H9 (cell line): Measurements from ENCODE around the gene MITF. TPM values are rescaled to one million over a fixed set of nuclear protein-coding genes. Genes with fewer than 3 reads are reported as not detected.

Experiments used
- DNase-seq: peaks from one replicate; pipeline ENCODE4 v3.0.0-alpha.2; 2017
- H2AFZ ChIP-seq: one replicate; pipeline ENCODE4 v1.6.1; 2013; ENCODE audit warnings: mild to moderate bottlenecking, low read length, control low read depth, moderate library complexity
- H2AK5ac ChIP-seq: 2 replicates; pipeline ENCODE4 v1.6.1; 2013; ENCODE audit warnings: low read length, control low read depth, mixed read lengths; ENCODE audit not compliant: insufficient read length
- H2BK120ac ChIP-seq: one replicate; pipeline ENCODE4 v1.6.1; 2013; ENCODE audit warnings: low read depth, mild to moderate bottlenecking, low read length, control low read depth, inconsistent platforms; ENCODE audit not compliant: poor library complexity, severe bottlenecking
- H2BK12ac ChIP-seq: 2 replicates; pipeline ENCODE4 v1.6.1; 2013; ENCODE audit warnings: low read length, control low read depth, mixed read lengths, low read depth; ENCODE audit not compliant: insufficient read length
- H2BK15ac ChIP-seq: 2 replicates; pipeline ENCODE4 v1.6.1; 2013; ENCODE audit warnings: low read depth, low read length, control low read depth
- H2BK20ac ChIP-seq: one replicate; pipeline ENCODE4 v1.6.1; 2013; ENCODE audit warnings: low read depth, mild to moderate bottlenecking, low read length, control low read depth, inconsistent platforms; ENCODE audit not compliant: poor library complexity, severe bottlenecking
- H2BK5ac ChIP-seq: 2 replicates; pipeline ENCODE4 v1.6.1; 2013; ENCODE audit warnings: low read length, control low read depth, mixed read lengths; ENCODE audit not compliant: insufficient read length
- H3K14ac ChIP-seq: 2 replicates; pipeline ENCODE4 v1.6.1; 2013; ENCODE audit warnings: low read length, control low read depth; ENCODE audit not compliant: insufficient read depth
- H3K18ac ChIP-seq: 2 replicates; pipeline ENCODE4 v1.6.1; 2013; ENCODE audit warnings: low read depth, mild to moderate bottlenecking, mixed read lengths, low read length, control low read depth; ENCODE audit not compliant: insufficient read length
- H3K23ac ChIP-seq: 2 replicates; pipeline ENCODE4 v1.6.1; 2013; ENCODE audit warnings: low read length, control low read depth, mixed read lengths, low read depth; ENCODE audit not compliant: insufficient read length
- H3K23me2 ChIP-seq: 2 replicates; pipeline ENCODE4 v1.6.1; 2013; ENCODE audit warnings: low read depth, mild to moderate bottlenecking, mixed read lengths, low read length, control low read depth; ENCODE audit not compliant: insufficient read length, poor library complexity, severe bottlenecking
- H3K27ac ChIP-seq: 2 replicates; pipeline ENCODE4 v1.5.1; 2013; ENCODE audit warnings: low read length, control low read depth, mixed read lengths, low read depth; ENCODE audit not compliant: insufficient read length
- H3K27me3 ChIP-seq: 2 replicates; pipeline ENCODE4 v1.6.1; 2013; ENCODE audit warnings: low read length, control low read depth, inconsistent platforms; ENCODE audit not compliant: insufficient read depth
- H3K4ac ChIP-seq: 2 replicates; pipeline ENCODE4 v1.6.1; 2013; ENCODE audit warnings: low read depth, mild to moderate bottlenecking, control low read depth, inconsistent platforms, low read length, moderate library complexity
- H3K4me1 ChIP-seq: 2 replicates; pipeline ENCODE4 v1.6.1; 2013; ENCODE audit warnings: low read length, control low read depth, inconsistent platforms; ENCODE audit not compliant: insufficient read depth
- H3K4me2 ChIP-seq: 2 replicates; pipeline ENCODE4 v1.6.1; 2013; ENCODE audit warnings: low read length, control low read depth, mixed read lengths; ENCODE audit not compliant: insufficient read length, insufficient read depth
- H3K56ac ChIP-seq: 2 replicates; pipeline ENCODE4 v1.6.1; 2013; ENCODE audit warnings: low read depth, mild to moderate bottlenecking, mixed read lengths, low read length, control low read depth; ENCODE audit not compliant: insufficient read length
- H3K79me1 ChIP-seq: 2 replicates; pipeline ENCODE4 v1.6.1; 2013; ENCODE audit warnings: low read depth, mild to moderate bottlenecking, moderate library complexity, low read length, control low read depth, inconsistent platforms; ENCODE audit not compliant: insufficient read depth, poor library complexity, severe bottlenecking
- H3K79me2 ChIP-seq: 2 replicates; pipeline ENCODE4 v1.6.1; 2013; ENCODE audit warnings: low read length, control low read depth, inconsistent platforms; ENCODE audit not compliant: insufficient read depth
- H3K9ac ChIP-seq: 2 replicates; pipeline ENCODE4 v1.6.1; 2013; ENCODE audit warnings: low read length, control low read depth, mixed read lengths; ENCODE audit not compliant: insufficient read length; ENCODE audit errors: extremely low read depth
- H3K9me3 ChIP-seq: one replicate; pipeline ENCODE4 v1.6.1; 2013; ENCODE audit warnings: low read depth, low read length, inconsistent platforms; ENCODE audit not compliant: control insufficient read depth
- H3T11ph ChIP-seq: one replicate; pipeline ENCODE4 v1.6.1; 2013; ENCODE audit warnings: mild to moderate bottlenecking, low read length, control low read depth, inconsistent platforms
- H4K20me1 ChIP-seq: one replicate; pipeline ENCODE4 v1.6.1; 2013; ENCODE audit not compliant: control insufficient read depth, insufficient read length, insufficient read depth
- H4K5ac ChIP-seq: 2 replicates; pipeline ENCODE4 v1.6.1; 2013; ENCODE audit warnings: low read depth, mild to moderate bottlenecking, mixed read lengths, low read length, control low read depth; ENCODE audit not compliant: insufficient read length
- H4K8ac ChIP-seq: replicated peaks from 2 replicates; pipeline ENCODE4 v1.6.1; 2013; ENCODE audit warnings: low read length, control low read depth, mixed read lengths, low read depth; ENCODE audit not compliant: insufficient read length
- H4K91ac ChIP-seq: 2 replicates; pipeline ENCODE4 v1.6.1; 2013; ENCODE audit warnings: low read depth, mild to moderate bottlenecking, moderate library complexity, mixed read lengths, low read length, control low read depth; ENCODE audit not compliant: insufficient read length
- H3K27ac Mint-ChIP-seq, 3 experiments: 2 replicates in 2 of 3; 3 replicates in 1 of 3; pipeline ENCODE4 v1.8.0; 2020 to 2021; ENCODE audit warnings: mixed read lengths in 3 of 3, mild to moderate bottlenecking in 1 of 3, moderate library complexity in 1 of 3
- H3K27me3 Mint-ChIP-seq: 2 replicates; pipeline ENCODE4 v1.8.0; 2021; ENCODE audit warnings: low read depth, mild to moderate bottlenecking, moderate library complexity, mixed read lengths
- H3K36me3 Mint-ChIP-seq, 3 experiments: 2 replicates in 2 of 3; 3 replicates in 1 of 3; pipeline ENCODE4 v1.8.0; 2020 to 2021; ENCODE audit warnings: low read depth in 3 of 3, mixed read lengths in 3 of 3; ENCODE audit not compliant: insufficient read depth in 1 of 3
- H3K4me1 Mint-ChIP-seq, 2 experiments: 2 replicates each; pipeline ENCODE4 v1.8.0; 2020; ENCODE audit warnings: mixed read lengths in 2 of 2
- H3K4me3 Mint-ChIP-seq, 2 experiments: 2 replicates in 1 of 2; 3 replicates in 1 of 2; pipeline ENCODE4 v1.8.0; 2020 to 2021; ENCODE audit warnings: mild to moderate bottlenecking in 2 of 2, mixed read lengths in 2 of 2, moderate library complexity in 1 of 2
- H3K9me3 Mint-ChIP-seq, 2 experiments: 2 replicates in 1 of 2; 3 replicates in 1 of 2; pipeline ENCODE4 v1.8.0; 2020; ENCODE audit warnings: mild to moderate bottlenecking in 2 of 2, mixed read lengths in 2 of 2, moderate library complexity in 1 of 2
- CTCF ChIP-seq: fragments of 200-600 bp; sonication (generic); conservative IDR thresholded peaks from 3 replicates; pipeline ENCODE4 v1.8.0; 2021; ENCODE audit warnings: antibody characterized with exemption, mild to moderate bottlenecking
- WGBS: extraction: QIAGEN DNeasy Blood & Tissue Kit; methylation state at CpG from one replicate; pipeline ENCODE4 v1.1.7; 2013; ENCODE audit warnings: missing lambda C conversion rate, low lambda C conversion rate, mixed read lengths; ENCODE audit not compliant: insufficient read length; ENCODE audit errors: extremely low coverage; 5-methylcytosine and 5-hydroxymethylcytosine counted together
- total RNA-seq: library from RNA; stranded (reverse); gene quantifications from 2 replicates; pipeline ENCODE4 v1.2.1, GENCODE V29; 2021

Gene MITF
- total RNA-seq, 1 experiment from 2014 or later = 0.81 TPM

GRCh38 chr3:69716119-69716518 lies 23.1 kb upstream of the MITF start:
- H3K27me3 ChIP-seq = no peaks in the 10 kb centered on the region
- no CpG with 5 or more reads among the region's 5 CpGs for WGBS
- H2AFZ ChIP-seq = no peak overlapping the region

More at GRCh38 chr3:69716119-69716518, 23.1 kb upstream of the MITF start:
- Mint-ChIP-seq H3K4me1 (peaks cover 15 to 18% of the 10 kb centered on the region in 2 experiments), H3K9me3 (no peaks in the 10 kb centered on the region), H3K27ac (no peak overlapping the region), H3K27me3 (peaks cover 20% of the 10 kb centered on the region), H3K4me3 (no peak overlapping the region), H3K36me3 (no peaks in the 10 kb centered on the region)
- Histone ChIP-seq H2BK120ac (no peak overlapping the region), H4K20me1 (no peaks in the 10 kb centered on the region), H2BK5ac (no peak overlapping the region), H3K23me2 (no peaks in the 10 kb centered on the region), H3T11ph (no peak overlapping the region), H4K91ac (no peak overlapping the region), H3K79me1 (no peaks in the 10 kb centered on the region), H2BK15ac (no peak overlapping the region), H4K5ac (no peak overlapping the region), H2BK12ac (no peak overlapping the region), H3K23ac (no peak overlapping the region), H3K18ac (no peak overlapping the region), H3K9ac (no peak overlapping the region), H2BK20ac (no peak overlapping the region), H3K9me3 (no peaks in the 10 kb centered on the region), H3K4me1 (peaks cover 5% of the 10 kb centered on the region; the same call in 1 of the 2 replicates), H3K4me2 (no peak overlapping the region), H4K8ac (no peak overlapping the region), H3K79me2 (no peaks in the 10 kb centered on the region), H3K4ac (no peak overlapping the region), H3K56ac (no peak overlapping the region), H3K14ac (no peak overlapping the region), H2AK5ac (no peak overlapping the region), H3K27ac (no peak overlapping the region)
- TF ChIP-seq CTCF = no peak
- no peak for DNase-seq
